ENCODE measurements around the gene KIRREL3. TPM values are rescaled to one million over a fixed set of nuclear protein-coding genes. Genes with fewer than 3 reads are reported as not detected.

The KIRREL3 gene
- total and polyA plus RNA-seq, 4 donors, result 0.02 to 0.71 (median 0.15) TPM; not detected in 1

GRCh38 chr11:126736682-126737572 lies 263.6 kb downstream of the KIRREL3 start:
- no peak overlapping the region for H3K27ac ChIP-seq (ENCODE audit: low read depth in 1 of 2, low read length in 1 of 2)
- H3K9ac ChIP-seq (ENCODE audit: insufficient read depth in 1 of 2, low read length in 2 of 2), result no peak overlapping the region
- peaks cover 0 to 5% (median 0%) of the 10 kb centered on the region in 3 donors for H3K27me3 ChIP-seq (ENCODE audit: control insufficient read depth in 3 of 3, insufficient read depth in 3 of 3, low read length in 2 of 3)
- no peaks in the 10 kb centered on the region for H3K9me3 ChIP-seq (ENCODE audit: control insufficient read depth in 4 of 4, insufficient read depth in 3 of 4, low read length in 3 of 4)
- no peak for ATAC-seq (ENCODE audit: insufficient read depth, low FRiP score)
- no peaks in the 10 kb centered on the region for H3K36me3 ChIP-seq (ENCODE audit: control insufficient read depth in 4 of 4, insufficient read depth in 4 of 4, low read length in 4 of 4)
- peaks cover 0 to 4% (median 0%) of the 10 kb centered on the region in 5 donors for H3K4me1 ChIP-seq (ENCODE audit: control insufficient read depth in 5 of 5, insufficient read depth in 5 of 5, low read length in 5 of 5)
- no peak for TF ChIP-seq CTCF (IDR thresholded peaks at IDR 0.05; ENCODE audit: control extremely low read depth, extremely low read depth)
- no peak for DNase-seq
- 77% methylated on average over 12 of the region's 12 CpGs for WGBS, 2 donors
- no peak overlapping the region for H3K4me3 ChIP-seq

- 72 to 76% methylated on average over 7 of the region's 7 CpGs for WGBS, 2 donors
- no peak for ATAC-seq (ENCODE audit: insufficient read depth, low FRiP score)
- no peak for DNase-seq
These were observed 265.8 kb downstream of the KIRREL3 start for GRCh38 chr11:126734752-126735151.

GRCh38 chr11:126733685-126734084 lies 266.9 kb downstream of the KIRREL3 start:
- no peaks in the 10 kb centered on the region for H3K9me3 ChIP-seq (ENCODE audit: control insufficient read depth in 4 of 4, insufficient read depth in 3 of 4, low read length in 3 of 4)
- peaks cover 0 to 3% (median 0%) of the 10 kb centered on the region in 3 donors for H3K27me3 ChIP-seq (ENCODE audit: control insufficient read depth in 3 of 3, insufficient read depth in 3 of 3, low read length in 2 of 3)
- H3K4me1 ChIP-seq (ENCODE audit: control insufficient read depth in 5 of 5, insufficient read depth in 5 of 5, low read length in 5 of 5), result peaks cover 0 to 10% (median 0%) of the 10 kb centered on the region in 5 donors
- no peaks in the 10 kb centered on the region for H3K36me3 ChIP-seq (ENCODE audit: control insufficient read depth in 4 of 4, insufficient read depth in 4 of 4, low read length in 4 of 4)
- no peak overlapping the region for H3K4me3 ChIP-seq
- ATAC-seq (ENCODE audit: insufficient read depth, low FRiP score), result no peak
- no peak overlapping the region for H3K9ac ChIP-seq (ENCODE audit: insufficient read depth in 1 of 2, low read length in 2 of 2)
- TF ChIP-seq CTCF (IDR thresholded peaks at IDR 0.05; ENCODE audit: control extremely low read depth, extremely low read depth), result no peak
- DNase-seq, result no peak
- no peak overlapping the region for H3K27ac ChIP-seq (ENCODE audit: low read depth in 1 of 2, low read length in 1 of 2)
- WGBS, 2 donors, result 64 to 73% methylated on average over 2 of the region's 2 CpGs

More at GRCh38 chr11:126734752-126735151, 265.8 kb downstream of the KIRREL3 start:
- Histone ChIP-seq H3K4me3 (no peak overlapping the region), H3K9me3 (ENCODE audit: control insufficient read depth in 4 of 4, insufficient read depth in 3 of 4, low read length in 3 of 4) (no peaks in the 10 kb centered on the region), H3K27ac (ENCODE audit: low read depth in 1 of 2, low read length in 1 of 2) (no peak overlapping the region), H3K9ac (ENCODE audit: insufficient read depth in 1 of 2, low read length in 2 of 2) (no peak overlapping the region), H3K27me3 (ENCODE audit: control insufficient read depth in 3 of 3, insufficient read depth in 3 of 3, low read length in 2 of 3) (peaks cover 0 to 3% (median 0%) of the 10 kb centered on the region in 3 donors), H3K4me1 (ENCODE audit: control insufficient read depth in 5 of 5, insufficient read depth in 5 of 5, low read length in 5 of 5) (peaks cover 0 to 10% (median 0%) of the 10 kb centered on the region in 5 donors), H3K36me3 (ENCODE audit: control insufficient read depth in 4 of 4, insufficient read depth in 4 of 4, low read length in 4 of 4) (no peaks in the 10 kb centered on the region)
- no peak for TF ChIP-seq CTCF (IDR thresholded peaks at IDR 0.05; ENCODE audit: control extremely low read depth, extremely low read depth)
